Kidney (tissue), 14 donors: ENCODE data around the gene LMO1. TPM values are rescaled to one million over a fixed set of nuclear protein-coding genes. Genes with fewer than 3 reads are reported as not detected.

Experiments
- DNase-seq, 5 donors: peaks; one replicate each; pipeline ENCODE4 v3.0.0-alpha.2; 2013 to 2020
- FAIRE-seq: peaks from 2 replicates; lab custom pipeline; 2012; peaks lifted over from hg19 to GRCh38; lab: Jason Lieb, UNC
- H3K27ac ChIP-seq, 2 donors: one replicate each; pipeline ENCODE4 v1.7.0; 2013; ENCODE audit warnings: low read depth in 2 of 2, low read length in 2 of 2, inconsistent platforms in 1 of 2
- H3K27me3 ChIP-seq: one replicate; pipeline ENCODE4 v1.7.1; 2013; ENCODE audit warnings: low read length, inconsistent platforms; ENCODE audit not compliant: control insufficient read depth, insufficient read depth
- H3K36me3 ChIP-seq, 3 donors: one replicate each; pipeline versions ENCODE4 v1.7.0 to v1.7.1; 2013; ENCODE audit warnings: low read length in 3 of 3, control low read depth in 1 of 3, inconsistent platforms in 1 of 3; ENCODE audit not compliant: insufficient read depth in 3 of 3, control insufficient read depth in 2 of 3
- H3K4me1 ChIP-seq, 3 donors: one replicate each; pipeline versions ENCODE4 v1.7.0 to v1.7.1; 2013; ENCODE audit warnings: low read length in 3 of 3, inconsistent platforms in 1 of 3, low read depth in 1 of 3; ENCODE audit not compliant: control insufficient read depth in 2 of 3, insufficient read depth in 2 of 3
- H3K4me3 ChIP-seq, 3 donors: one replicate each; pipeline versions ENCODE4 v1.7.0 to v1.8.1; 2013; ENCODE audit warnings: low read length in 3 of 3, control low read depth in 1 of 3, inconsistent platforms in 1 of 3
- H3K9ac ChIP-seq, 3 donors: one replicate each; pipeline versions ENCODE4 v1.7.0 to v1.7.1; 2013; ENCODE audit warnings: low read length in 3 of 3, control low read depth in 1 of 3, inconsistent platforms in 1 of 3
- H3K9me3 ChIP-seq, 3 donors: one replicate each; pipeline versions ENCODE4 v1.7.0 to v1.7.1; 2013; ENCODE audit warnings: low read length in 3 of 3, control low read depth in 1 of 3, inconsistent platforms in 1 of 3; ENCODE audit not compliant: control insufficient read depth in 2 of 3, insufficient read depth in 1 of 3
- intact Hi-C: fragments of 100-400 bp; cut with DNase I; formaldehyde crosslinking; loops from one replicate; pipeline ENCODE4 v1.11.1; 2022
- polyA plus RNA-seq: library from polyadenylated mRNA; stranded (reverse); fragments of 350-450 nt; fragmentation: Illumina TruSeq; extraction: RNeasy Lipid Tissue Mini Kit (QIAGEN cat#74804); gene quantifications from one replicate; pipeline ENCODE4 v1.2.3, GENCODE V29; 2014; ENCODE audit warnings: low read depth, low replicate concordance; ENCODE audit not compliant: insufficient read depth
- total RNA-seq: library from RNA; stranded (reverse); fragmentation: NEBNext Ultra II Directional; extraction: Animal tissue kit (Norgen Biotek cat#: 25700); gene quantifications from one replicate; pipeline ENCODE4 v1.2.1, GENCODE V29; 2021
- TF ChIP-seq, protein P1 (sequence below): IDR thresholded peaks from 3 replicates; pipeline ENCODE4 v1.5.1; 2012; ENCODE audit warnings: mild to moderate bottlenecking, moderate library complexity, borderline replicate concordance; ENCODE audit not compliant: insufficient read depth; ENCODE audit errors: extremely low read depth
- donor health status: control.
- donor health status: control.
- donor health status: control.
- donor health status: control.
- donor health status: control.
- donor health status: DM: yes; HTN: yes; CAD: no.
- donor health status: Normal renal cell carcinoma (clear cell type).

LMO1 gene
- total and polyA plus RNA-seq, 2 donors from 2014 or later = 0.95 TPM; not detected in 1

DNA sequence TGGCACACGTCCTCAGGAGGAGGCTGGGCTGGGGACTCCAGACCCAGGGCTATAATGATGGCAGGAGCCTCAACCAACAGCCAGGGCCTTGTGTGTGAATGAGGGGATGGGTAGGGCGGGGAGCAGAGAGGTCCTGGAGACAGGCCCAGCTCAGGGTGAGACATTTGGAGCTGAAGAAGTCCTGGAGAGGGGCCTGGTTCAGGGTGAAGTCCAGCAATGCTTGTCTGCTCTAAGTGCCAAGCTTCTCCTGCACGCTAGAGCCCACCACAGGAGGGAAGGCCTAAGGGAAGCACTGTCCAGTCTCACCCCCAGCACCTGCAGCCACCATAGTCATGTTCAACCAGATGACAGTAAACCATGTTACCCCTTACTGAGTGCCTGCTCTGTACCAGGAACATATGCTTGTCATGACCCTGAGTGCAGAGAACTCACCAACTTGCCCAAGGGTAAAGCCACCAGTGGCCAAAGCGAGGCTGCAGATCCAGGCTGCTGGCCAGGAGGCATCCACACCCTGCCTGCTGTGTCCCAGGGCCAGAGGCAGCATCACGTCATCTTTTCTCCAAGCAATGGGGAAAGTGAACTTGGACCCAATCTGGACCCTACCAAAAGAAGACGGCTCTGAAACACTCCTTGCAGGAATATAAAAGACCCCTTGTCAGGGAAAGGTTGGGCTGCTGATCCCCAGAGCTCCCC is 24.0 kb downstream of the LMO1 start:
- Histone ChIP-seq H3K27me3 (no peaks in the 10 kb centered on the region), H3K4me1 (no peaks in the 10 kb centered on the region), H3K36me3 (no peaks in the 10 kb centered on the region), H3K4me3 (no peak overlapping the region), H3K9ac (no peak overlapping the region), H3K9me3 (no peaks in the 10 kb centered on the region), H3K27ac (no peak overlapping the region)
- intact Hi-C loops = no loop called here
- peak in 1 of 5 donors; percentile 35 for DNase-seq
- TF ChIP-seq, protein P1, sequence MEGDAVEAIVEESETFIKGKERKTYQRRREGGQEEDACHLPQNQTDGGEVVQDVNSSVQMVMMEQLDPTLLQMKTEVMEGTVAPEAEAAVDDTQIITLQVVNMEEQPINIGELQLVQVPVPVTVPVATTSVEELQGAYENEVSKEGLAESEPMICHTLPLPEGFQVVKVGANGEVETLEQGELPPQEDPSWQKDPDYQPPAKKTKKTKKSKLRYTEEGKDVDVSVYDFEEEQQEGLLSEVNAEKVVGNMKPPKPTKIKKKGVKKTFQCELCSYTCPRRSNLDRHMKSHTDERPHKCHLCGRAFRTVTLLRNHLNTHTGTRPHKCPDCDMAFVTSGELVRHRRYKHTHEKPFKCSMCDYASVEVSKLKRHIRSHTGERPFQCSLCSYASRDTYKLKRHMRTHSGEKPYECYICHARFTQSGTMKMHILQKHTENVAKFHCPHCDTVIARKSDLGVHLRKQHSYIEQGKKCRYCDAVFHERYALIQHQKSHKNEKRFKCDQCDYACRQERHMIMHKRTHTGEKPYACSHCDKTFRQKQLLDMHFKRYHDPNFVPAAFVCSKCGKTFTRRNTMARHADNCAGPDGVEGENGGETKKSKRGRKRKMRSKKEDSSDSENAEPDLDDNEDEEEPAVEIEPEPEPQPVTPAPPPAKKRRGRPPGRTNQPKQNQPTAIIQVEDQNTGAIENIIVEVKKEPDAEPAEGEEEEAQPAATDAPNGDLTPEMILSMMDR = no peak
- FAIRE-seq = no peak

DNA sequence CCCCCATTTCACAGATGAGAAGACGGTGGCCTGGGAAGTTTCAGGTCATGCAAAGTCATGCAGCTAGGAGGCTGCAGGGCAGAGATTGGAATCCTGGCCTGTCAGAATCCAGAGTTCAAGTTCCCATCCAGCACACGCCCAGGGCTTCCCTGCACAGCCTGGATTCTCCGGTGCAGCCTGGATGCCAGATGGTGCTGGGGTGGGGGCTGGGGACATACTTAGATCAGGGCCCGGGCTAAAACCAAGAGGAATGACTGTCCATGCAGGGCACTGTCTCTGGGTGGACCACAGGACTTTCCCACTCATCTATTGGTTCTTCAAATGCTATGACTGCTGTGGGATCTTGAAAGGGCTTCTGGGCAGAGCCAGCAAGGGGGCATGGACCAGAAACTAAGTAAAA is 24.6 kb downstream of the LMO1 start:
- Histone ChIP-seq H3K9me3 (no peaks in the 10 kb centered on the region), H3K4me1 (no peaks in the 10 kb centered on the region), H3K9ac (no peak overlapping the region), H3K27ac (no peak overlapping the region), H3K27me3 (no peaks in the 10 kb centered on the region), H3K4me3 (no peak overlapping the region), H3K36me3 (no peaks in the 10 kb centered on the region)
- intact Hi-C loops = no loop called here
- peak in 1 of 5 donors; percentile 21 for DNase-seq
- no peak for FAIRE-seq
- TF ChIP-seq, protein P1 = no peak

DNA sequence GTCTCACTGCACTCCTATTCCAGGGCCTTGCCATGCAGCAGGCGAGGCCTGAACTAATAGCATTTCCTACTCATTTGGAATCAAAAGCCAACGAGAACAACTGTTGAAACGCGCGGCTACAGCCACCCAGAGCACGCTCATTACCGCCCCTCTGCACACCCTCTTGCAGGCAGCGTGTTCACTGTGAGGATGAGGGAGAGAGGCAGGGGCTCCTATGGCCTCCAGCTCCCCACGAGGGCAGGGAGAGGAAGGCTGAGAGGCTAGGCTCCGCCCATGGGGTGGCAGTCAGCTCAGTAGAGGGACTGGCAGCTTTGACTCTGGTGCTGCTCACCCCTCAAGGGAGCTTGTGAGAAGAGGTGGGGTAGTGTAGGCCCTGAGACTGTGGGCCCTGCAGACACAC is 26.2 kb downstream of the LMO1 start:
- Histone ChIP-seq H3K27me3 (no peaks in the 10 kb centered on the region), H3K4me3 (no peak overlapping the region), H3K4me1 (no peaks in the 10 kb centered on the region), H3K9me3 (no peaks in the 10 kb centered on the region), H3K27ac (no peak overlapping the region), H3K9ac (no peak overlapping the region), H3K36me3 (no peaks in the 10 kb centered on the region)
- intact Hi-C loops = no loop called here
- FAIRE-seq = no peak
- peak in 1 of 5 donors; percentile 66 for DNase-seq
- TF ChIP-seq, protein P1 = no peak

DNA sequence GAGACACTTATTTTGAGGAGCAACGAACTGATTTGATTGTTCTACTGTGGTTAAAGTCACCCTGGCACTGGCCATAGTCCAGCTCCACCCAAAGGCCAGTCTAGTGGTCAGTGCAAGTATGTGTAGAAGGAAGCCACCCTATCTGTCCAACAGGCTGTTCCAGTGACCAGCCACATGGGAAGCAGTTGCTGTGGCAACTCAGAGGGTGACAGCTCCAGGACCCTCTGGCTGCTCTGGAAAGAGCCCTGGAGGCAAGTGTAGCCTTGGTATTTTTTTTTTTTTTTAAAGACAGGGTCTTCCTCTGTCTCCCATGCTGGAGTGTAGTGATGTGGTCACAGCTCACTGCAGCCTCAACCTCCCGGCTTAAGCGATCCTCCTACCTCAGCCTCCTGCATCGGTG is 27.8 kb downstream of the LMO1 start:
- H3K27me3 ChIP-seq = no peaks in the 10 kb centered on the region
- H3K9ac ChIP-seq = no peak overlapping the region
- no peaks in the 10 kb centered on the region for H3K36me3 ChIP-seq
- DNase-seq (peak in 1 of 5 donors; percentile 22), FAIRE-seq (no peak)
- H3K4me3 ChIP-seq = no peak overlapping the region
- no peak overlapping the region for H3K27ac ChIP-seq
- no peaks in the 10 kb centered on the region for H3K9me3 ChIP-seq
- no peaks in the 10 kb centered on the region for H3K4me1 ChIP-seq
- intact Hi-C loops = no loop called here
- TF ChIP-seq, protein P1 = no peak
